K562 (cell line): ENCODE results near the gene AIF1. TPM values are rescaled to one million over a fixed set of nuclear protein-coding genes. Genes with fewer than 3 reads are reported as not detected.

Experiments
- ETS2 ChIP-seq: IDR thresholded peaks from 2 replicates; pipeline ENCODE4 v1.6.1; 2016; ENCODE audit warnings: borderline replicate concordance, missing genetic modification characterization, mild to moderate bottlenecking, moderate library complexity, missing compliant biosample characterization; ENCODE audit not compliant: poor library complexity, severe bottlenecking
- HMGN3 ChIP-seq: IDR thresholded peaks from 2 replicates; pipeline ENCODE4 v1.6.1; 2011; ENCODE audit warnings: borderline replicate concordance, low read depth, mild to moderate bottlenecking, mixed read lengths, low read length; ENCODE audit not compliant: insufficient read length; ENCODE audit errors: extremely low read depth
- MED1 ChIP-seq: sonication (generic); formaldehyde crosslinking; IDR thresholded peaks from 2 replicates; pipeline ENCODE4 v1.8.1; 2023; ENCODE audit warnings: missing genetic modification reagents, borderline replicate concordance
- NCOA6 ChIP-seq: fragments of 450-650 bp; IDR thresholded peaks from 2 replicates; pipeline ENCODE4 v1.6.1; 2017; ENCODE audit warnings: mild to moderate bottlenecking
- NFE2 ChIP-seq: IDR thresholded peaks from 2 replicates; pipeline ENCODE4 v1.6.1; 2014; ENCODE audit warnings: antibody characterized with exemption, low read depth
- NR2C2 ChIP-seq, 2 experiments: fragments of 200-800 bp in 1 of 2; sonication (Bioruptor generic) in 1 of 2; sonication (generic) in 1 of 2; formaldehyde crosslinking in 1 of 2; IDR thresholded peaks; 2 replicates each; pipeline versions ENCODE4 v1.6.1 to v1.8.0; 2016 to 2022; ENCODE audit warnings: mild to moderate bottlenecking in 1 of 2, missing compliant biosample characterization in 1 of 2, missing genetic modification characterization in 1 of 2, missing genetic modification reagents in 1 of 2
- PBX2 ChIP-seq, 2 experiments: IDR thresholded peaks in 1 of 2; conservative IDR thresholded peaks in 1 of 2; 2 replicates each; pipeline ENCODE4 v1.6.1; 2016; ENCODE audit warnings: low read depth in 2 of 2, mild to moderate bottlenecking in 1 of 2, missing compliant biosample characterization in 1 of 2, missing genetic modification characterization in 1 of 2, moderate library complexity in 1 of 2
- PML ChIP-seq: IDR thresholded peaks from 2 replicates; pipeline ENCODE4 v1.6.1; 2012; ENCODE audit warnings: low read length, inconsistent platforms
- POLR2AphosphoS2 ChIP-seq: IDR thresholded peaks from 2 replicates; pipeline ENCODE4 v1.6.1; 2012; ENCODE audit warnings: low read length, improper control_type of control experiment
- RFX1 ChIP-seq: fragments of 450-650 bp; IDR thresholded peaks from 2 replicates; pipeline ENCODE4 v1.6.1; 2016; ENCODE audit warnings: mild to moderate bottlenecking, moderate library complexity
- SP1 ChIP-seq: sonication (generic); formaldehyde crosslinking; IDR thresholded peaks from 2 replicates; pipeline ENCODE4 v1.8.1; 2022; ENCODE audit warnings: mild to moderate bottlenecking, missing genetic modification reagents
- TCF7 ChIP-seq: sonication (generic); IDR thresholded peaks from 2 replicates; pipeline ENCODE4 v1.6.1; 2016; ENCODE audit warnings: antibody characterized with exemption, borderline replicate concordance
- XRCC5 ChIP-seq: fragments of 200-400 bp; formaldehyde crosslinking; IDR thresholded peaks from 2 replicates; pipeline ENCODE4 v1.6.1; 2017; ENCODE audit warnings: low read depth, mild to moderate bottlenecking, low read length
- ZFP1 ChIP-seq: fragments of 450-650 bp; formaldehyde crosslinking; IDR thresholded peaks from 2 replicates; pipeline ENCODE4 v1.4.0; 2020; ENCODE audit warnings: mild to moderate bottlenecking, mixed read lengths
- ZNF165 ChIP-seq: fragments of 250-450 bp; sonication (Bioruptor Pico); IDR thresholded peaks from 2 replicates; pipeline ENCODE4 v1.4.0; 2020; ENCODE audit warnings: borderline replicate concordance
- ZNF57 ChIP-seq: fragments of 450-650 bp; formaldehyde crosslinking; IDR thresholded peaks from 2 replicates; pipeline ENCODE4 v1.4.0; 2020; ENCODE audit warnings: mild to moderate bottlenecking, moderate library complexity
- polyA plus RNA-seq, 8 experiments: library from polyadenylated mRNA; depleted of rRNA in 4 of 8; stranded (reverse) in 5 of 8; unstranded in 3 of 8; fragments of >200 nt; fragmentation: Nextera tagmentation in 2 of 8; fragmentation: Illumina TruSeq in 1 of 8; extraction: Ambion mirVana in 2 of 8; extraction: Trizol in 1 of 8; gene quantifications; 2 replicates each; pipeline versions ENCODE4 v1.2.1 to v1.2.3, GENCODE V29; 2011 to 2014; ENCODE audit warnings: inconsistent platforms in 1 of 8, missing spikeins in 1 of 8
- total RNA-seq, 7 experiments: library from RNA; depleted of rRNA in 6 of 7; stranded (reverse); fragments of >200 nt in 6 of 7; fragmentation: Illumina TruSeq in 2 of 7; extraction: Trizol in 2 of 7; gene quantifications; 2 replicates each; pipeline versions ENCODE4 v1.2.1 to v1.2.3, GENCODE V29; 2011 to 2021; ENCODE audit warnings: low replicate concordance in 1 of 7
- TF ChIP-seq, protein P1 (sequence below), 2 experiments: fragments of 200-800 bp in 1 of 2; sonication (Bioruptor generic) in 1 of 2; sonication (generic) in 1 of 2; formaldehyde crosslinking in 1 of 2; IDR thresholded peaks in 1 of 2; conservative IDR thresholded peaks in 1 of 2; 2 replicates each; pipeline versions ENCODE4 v1.5.0 to v1.6.1; 2016 to 2020; ENCODE audit warnings: missing compliant biosample characterization in 1 of 2, missing genetic modification characterization in 1 of 2, missing genetic modification reagents in 1 of 2
- TF ChIP-seq, protein P2 (sequence below): fragments of 450-650 bp; IDR thresholded peaks from 2 replicates; pipeline ENCODE4 v1.7.1; 2018; ENCODE audit warnings: mild to moderate bottlenecking, low read depth; ENCODE audit not compliant: partially characterized antibody

AIF1 gene
- total and polyA plus RNA-seq, 9 of the 15 experiments (the other 6 are each of a cell fraction or from before 2014, with no cell fraction given) = 9.4 to 33.4 (median 19.4) TPM

- TF ChIP-seq POLR2AphosphoS2 (no peak), SP1 (CRISPR knock-in tag) (no peak; the same call in none of the 2 replicates), PBX2 (CRISPR knock-in tag; IDR thresholded peaks at IDR 0.05; ENCODE audit: low read depth) (no peak), PBX2 (tag; conservative IDR thresholded peaks at IDR 0.05; ENCODE audit: low read depth) (0 out of 2 replicates have a peak, but pooled peaks have one; percentile 7), HMGN3 (no peak), XRCC5 (0 out of 2 replicates have a peak, but pooled peaks have one; percentile 28), MED1 (CRISPR knock-in tag) (no peak), TCF7 (no peak), ZFP1 (no peak), NR2C2 (CRISPR knock-in tag; IDR thresholded peaks at IDR 0.05) (0 out of 2 replicates have a peak, but pooled peaks have one; percentile 38), NR2C2 (tag; IDR thresholded peaks at IDR 0.05) (no peak), ZNF57 (no peak; the same call in 1 of the 2 replicates), PML (0 out of 2 replicates have a peak, but pooled peaks have one; percentile 11), NFE2 (peak; percentile 68), NCOA6 (no peak), ETS2 (no peak), RFX1 (no peak), ZNF165 (CRISPR knock-in tag) (0 out of 2 replicates have a peak, but pooled peaks have one; percentile 85)
- TF ChIP-seq, protein P1, sequence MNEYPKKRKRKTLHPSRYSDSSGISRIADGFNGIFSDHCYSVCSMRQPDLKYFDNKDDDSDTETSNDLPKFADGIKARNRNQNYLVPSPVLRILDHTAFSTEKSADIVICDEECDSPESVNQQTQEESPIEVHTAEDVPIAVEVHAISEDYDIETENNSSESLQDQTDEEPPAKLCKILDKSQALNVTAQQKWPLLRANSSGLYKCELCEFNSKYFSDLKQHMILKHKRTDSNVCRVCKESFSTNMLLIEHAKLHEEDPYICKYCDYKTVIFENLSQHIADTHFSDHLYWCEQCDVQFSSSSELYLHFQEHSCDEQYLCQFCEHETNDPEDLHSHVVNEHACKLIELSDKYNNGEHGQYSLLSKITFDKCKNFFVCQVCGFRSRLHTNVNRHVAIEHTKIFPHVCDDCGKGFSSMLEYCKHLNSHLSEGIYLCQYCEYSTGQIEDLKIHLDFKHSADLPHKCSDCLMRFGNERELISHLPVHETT (CRISPR knock-in tag; conservative IDR thresholded peaks at IDR 0.05 in 1 of 2, IDR thresholded peaks at IDR 0.05 in 1 of 2) = no peak
- TF ChIP-seq, protein P2, sequence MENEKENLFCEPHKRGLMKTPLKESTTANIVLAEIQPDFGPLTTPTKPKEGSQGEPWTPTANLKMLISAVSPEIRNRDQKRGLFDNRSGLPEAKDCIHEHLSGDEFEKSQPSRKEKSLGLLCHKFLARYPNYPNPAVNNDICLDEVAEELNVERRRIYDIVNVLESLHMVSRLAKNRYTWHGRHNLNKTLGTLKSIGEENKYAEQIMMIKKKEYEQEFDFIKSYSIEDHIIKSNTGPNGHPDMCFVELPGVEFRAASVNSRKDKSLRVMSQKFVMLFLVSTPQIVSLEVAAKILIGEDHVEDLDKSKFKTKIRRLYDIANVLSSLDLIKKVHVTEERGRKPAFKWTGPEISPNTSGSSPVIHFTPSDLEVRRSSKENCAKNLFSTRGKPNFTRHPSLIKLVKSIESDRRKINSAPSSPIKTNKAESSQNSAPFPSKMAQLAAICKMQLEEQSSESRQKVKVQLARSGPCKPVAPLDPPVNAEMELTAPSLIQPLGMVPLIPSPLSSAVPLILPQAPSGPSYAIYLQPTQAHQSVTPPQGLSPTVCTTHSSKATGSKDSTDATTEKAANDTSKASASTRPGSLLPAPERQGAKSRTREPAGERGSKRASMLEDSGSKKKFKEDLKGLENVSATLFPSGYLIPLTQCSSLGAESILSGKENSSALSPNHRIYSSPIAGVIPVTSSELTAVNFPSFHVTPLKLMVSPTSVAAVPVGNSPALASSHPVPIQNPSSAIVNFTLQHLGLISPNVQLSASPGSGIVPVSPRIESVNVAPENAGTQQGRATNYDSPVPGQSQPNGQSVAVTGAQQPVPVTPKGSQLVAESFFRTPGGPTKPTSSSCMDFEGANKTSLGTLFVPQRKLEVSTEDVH = peak; percentile 60
Observed at GRCh38 chr6:31663961-31664789, 49.1 kb downstream of the AIF1 start (continued).
